Astrocyte (in vitro differentiated cells and primary cell): ENCODE measurements around the gene ITPR2.
"Not testable (repeated sequence)": the region's sequence is repeated elsewhere in the genome, so short reads cannot be mapped to it uniquely, and the experiment has no call there.

Experiments used
- CTCF ChIP-seq: IDR thresholded peaks from 2 replicates; pipeline ENCODE4 v1.5.1; 2011; ENCODE audit warnings: low read depth, mild to moderate bottlenecking, inconsistent platforms, low read length, moderate library complexity; ENCODE audit not compliant: insufficient read depth
- EZH2 ChIP-seq: IDR thresholded peaks from 2 replicates; pipeline ENCODE4 v1.6.1; 2012; ENCODE audit warnings: mild to moderate bottlenecking, low read length, inconsistent platforms; ENCODE audit not compliant: insufficient read depth

GRCh38 chr12:26778173-26778775 lies 54.7 kb downstream of the ITPR2 start:
- TF ChIP-seq EZH2, CTCF: not testable (repeated sequence)
